Endothelial cell of umbilical vein (primary cell): ENCODE results near the gene PRSS56. TPM values are rescaled to one million over a fixed set of nuclear protein-coding genes. Genes with fewer than 3 reads are reported as not detected.

Source experiments
- BruUV-seq: library from RNA; stranded (reverse); fragments of 400-500 nt; replicated peaks from 2 replicates; lab custom pipeline; 2021; lab: Mats Ljungman, UMichigan
- CTCF ChIA-PET: fragments of 300-600, 350-600 bp; sonication (Branson Sonifier 250); formaldehyde crosslinking; loops from one replicate; lab custom pipeline; 2021; ENCODE audit warnings: antibody characterized with exemption, inconsistent platforms; lab: Charles Lee
- POLR2A ChIA-PET: fragments of 300-600, 350-600 bp; sonication (Branson Sonifier 250); formaldehyde crosslinking; loops from one replicate; lab custom pipeline; 2021; ENCODE audit warnings: antibody characterized with exemption, inconsistent platforms; lab: Charles Lee
- DNase-seq: peaks from one replicate; pipeline ENCODE4 v3.0.0-alpha.2; 2011; ENCODE audit warnings: low read depth, low spot score
- FAIRE-seq: peaks from 2 replicates; lab custom pipeline; 2011; peaks lifted over from hg19 to GRCh38; lab: Jason Lieb, UNC
- H2AFZ ChIP-seq: 2 replicates; pipeline ENCODE4 v1.6.0; 2012; ENCODE audit warnings: low read depth, low read length, control low read depth, inconsistent platforms
- H3K27ac ChIP-seq: 2 replicates; pipeline ENCODE4 v1.5.1; 2011; ENCODE audit warnings: low read depth, mild to moderate bottlenecking, control low read depth, low read length, moderate library complexity; ENCODE audit not compliant: insufficient read depth
- H3K27me3 ChIP-seq, 2 experiments: 2 replicates each; pipeline versions ENCODE4 v1.6.0 to v1.6.1; 2011; ENCODE audit warnings: low read length in 2 of 2, mixed read lengths in 1 of 2; ENCODE audit not compliant: control insufficient read depth in 2 of 2, insufficient read depth in 2 of 2
- H3K36me3 ChIP-seq, 2 experiments: 2 replicates in 1 of 2; 3 replicates in 1 of 2; pipeline ENCODE4 v1.5.1; 2011; ENCODE audit warnings: low read length in 2 of 2, mild to moderate bottlenecking in 1 of 2, moderate library complexity in 1 of 2; ENCODE audit not compliant: control insufficient read depth in 2 of 2, insufficient read depth in 2 of 2; ENCODE audit errors: extremely low read depth in 1 of 2
- H3K4me1 ChIP-seq: 3 replicates; pipeline ENCODE4 v1.5.1; 2011; ENCODE audit warnings: mild to moderate bottlenecking, low read length; ENCODE audit not compliant: control insufficient read depth, insufficient read depth; ENCODE audit errors: extremely low read depth
- H3K4me2 ChIP-seq: 2 replicates; pipeline ENCODE4 v1.6.1; 2011; ENCODE audit warnings: low read length, control low read depth, mixed read lengths; ENCODE audit not compliant: insufficient read depth
- H3K4me3 ChIP-seq, 3 experiments: fragments of 200-600 bp in 1 of 3; sonication (generic), shearing (Covaris generic) in 1 of 3; replicated peaks in 1 of 3; 2 replicates each; pipeline ENCODE4 v1.5.1; 2011 to 2016; ENCODE audit warnings: control low read depth in 3 of 3, low read length in 3 of 3, mild to moderate bottlenecking in 2 of 3, inconsistent platforms in 1 of 3, low read depth in 1 of 3, moderate library complexity in 1 of 3; ENCODE audit not compliant: insufficient read depth in 1 of 3
- H3K79me2 ChIP-seq: 2 replicates; pipeline ENCODE4 v1.6.0; 2012; ENCODE audit warnings: low read length, inconsistent platforms; ENCODE audit not compliant: control insufficient read depth, insufficient read depth
- H3K9ac ChIP-seq: replicated peaks from 2 replicates; pipeline ENCODE3; 2011; ENCODE audit warnings: low read length, control low read depth; ENCODE audit not compliant: insufficient read depth; ENCODE audit errors: extremely low read depth
- H3K9me1 ChIP-seq: replicated peaks from 3 replicates; pipeline ENCODE4 v1.6.0; 2011; ENCODE audit warnings: mild to moderate bottlenecking, low read length; ENCODE audit not compliant: control insufficient read depth, insufficient read depth; ENCODE audit errors: extremely low read depth
- H3K9me3 ChIP-seq: replicated peaks from 2 replicates; pipeline ENCODE4 v1.5.1; 2012; ENCODE audit warnings: low read length, inconsistent platforms; ENCODE audit not compliant: control insufficient read depth, insufficient read depth
- H4K20me1 ChIP-seq: replicated peaks from 2 replicates; pipeline ENCODE3; 2011; ENCODE audit warnings: mild to moderate bottlenecking, low read length; ENCODE audit not compliant: control insufficient read depth, insufficient read depth; ENCODE audit errors: extremely low read depth
- EZH2 ChIP-seq: IDR thresholded peaks from 2 replicates; pipeline ENCODE4 v1.6.1; 2012; ENCODE audit warnings: borderline replicate concordance, low read depth, mild to moderate bottlenecking, moderate library complexity, low read length, inconsistent platforms; ENCODE audit not compliant: severe bottlenecking
- FOS ChIP-seq: IDR thresholded peaks from 2 replicates; pipeline ENCODE4 v1.6.1; 2011; ENCODE audit warnings: mild to moderate bottlenecking, low read length, moderate library complexity, borderline replicate concordance; ENCODE audit not compliant: insufficient read depth
- GATA2 ChIP-seq: IDR thresholded peaks from 2 replicates; pipeline ENCODE4 v1.7.0; 2011; ENCODE audit warnings: low read depth, mild to moderate bottlenecking, moderate library complexity, mixed read lengths, low read length; ENCODE audit not compliant: insufficient read length, insufficient read depth
- JUN ChIP-seq: IDR thresholded peaks from 2 replicates; pipeline ENCODE4 v1.6.1; 2011; ENCODE audit warnings: borderline replicate concordance, low read depth; ENCODE audit not compliant: insufficient read length, insufficient read depth
- MYC ChIP-seq: IDR thresholded peaks from one replicate; pipeline ENCODE4 v1.6.1; 2011; ENCODE audit warnings: mild to moderate bottlenecking, low read depth, low read length
- POLR2A ChIP-seq: IDR thresholded peaks from 2 replicates; pipeline ENCODE4 v1.6.1; 2012; ENCODE audit warnings: low read depth, mild to moderate bottlenecking, control low read depth, low read length
- POLR2AphosphoS5 ChIP-seq: IDR thresholded peaks from 2 replicates; pipeline ENCODE4 v1.6.1; 2012; ENCODE audit warnings: low read depth, mild to moderate bottlenecking, control low read depth, low read length, moderate library complexity; ENCODE audit not compliant: insufficient read depth
- dilution Hi-C: fragments of 300-500 bp; cut with MboI; formaldehyde crosslinking; loops from one replicate; pipeline ENCODE4 v1.15.0; 2019; ENCODE audit warnings: low sequenced_read_pairs; ENCODE audit not compliant: extremely low pct_ligation_motif_present
- intact Hi-C: fragments of 100-400 bp; cut with micrococcal nuclease; formaldehyde crosslinking; loops from one replicate; pipeline ENCODE4 v1.10.0; 2022
- polyA plus RNA-seq, 4 experiments: library from polyadenylated mRNA; depleted of rRNA in 3 of 4; stranded (reverse) in 3 of 4; unstranded in 1 of 4; fragments of >200 nt; gene quantifications; 2 replicates each; pipeline versions ENCODE4 v1.2.1 to v1.2.3, GENCODE V29; 2011 to 2012; ENCODE audit warnings: missing spikeins in 1 of 4
- total RNA-seq: library from RNA; stranded (reverse); gene quantifications from 2 replicates; pipeline ENCODE4 v1.2.3, GENCODE V29; 2021
- TF ChIP-seq, protein P1 (sequence below): IDR thresholded peaks from 2 replicates; pipeline ENCODE4 v1.6.1; 2011; ENCODE audit not compliant: insufficient read depth, insufficient read length
- TF ChIP-seq, protein P2 (sequence below), 2 donors: IDR thresholded peaks; 1 replicate in 1 of 2; 2 replicates in 1 of 2; pipeline ENCODE4 v1.5.1; 2011; ENCODE audit warnings: low read length in 2 of 2, mild to moderate bottlenecking in 2 of 2, moderate library complexity in 2 of 2, control low read depth in 1 of 2, inconsistent platforms in 1 of 2, low read depth in 1 of 2; ENCODE audit not compliant: insufficient read depth in 1 of 2; ENCODE audit errors: extremely low read depth in 1 of 2

PRSS56 gene
- total and polyA plus RNA-seq, 2 donors (not counting 3 experiments of a cell fraction or from before 2014, with no cell fraction given): not detected

DNA sequence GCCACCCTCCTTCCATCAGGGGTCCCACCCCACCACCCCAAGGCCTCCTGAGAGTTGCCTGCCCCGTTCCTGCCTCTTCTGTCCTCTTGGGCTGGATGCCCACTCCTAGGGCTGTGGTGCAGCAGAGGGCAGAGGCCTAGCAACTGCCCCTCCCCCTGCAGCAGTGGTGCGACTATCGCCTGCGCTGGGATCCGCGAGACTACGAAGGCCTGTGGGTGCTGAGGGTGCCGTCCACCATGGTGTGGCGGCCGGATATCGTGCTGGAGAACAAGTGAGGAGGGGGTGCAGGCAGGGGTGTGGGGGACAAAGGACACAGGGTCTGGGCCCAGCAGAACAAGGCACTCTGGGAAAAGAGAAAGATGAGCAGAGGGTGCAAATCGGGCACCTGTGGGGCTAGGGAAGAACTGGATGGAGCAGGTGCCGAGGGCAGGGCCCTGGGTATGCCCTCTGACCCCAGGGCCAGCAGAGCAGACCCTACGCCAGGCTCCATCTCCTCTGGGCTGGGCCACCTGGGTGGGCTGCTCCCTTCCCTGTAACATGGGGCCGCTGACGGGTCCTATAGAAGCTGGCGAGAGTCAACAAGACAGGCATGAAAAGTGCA lies 20.4 kb downstream of the PRSS56 start:
- no peak overlapping the region for H3K4me2 ChIP-seq
- dilution Hi-C loops: no loop called here
- H2AFZ ChIP-seq: no peak overlapping the region
- H3K36me3 ChIP-seq: no peaks in the 10 kb centered on the region
- no peak overlapping the region for H3K27ac ChIP-seq
- TF ChIP-seq POLR2A: no peak
- TF ChIP-seq GATA2: no peak
- TF ChIP-seq, protein P1, sequence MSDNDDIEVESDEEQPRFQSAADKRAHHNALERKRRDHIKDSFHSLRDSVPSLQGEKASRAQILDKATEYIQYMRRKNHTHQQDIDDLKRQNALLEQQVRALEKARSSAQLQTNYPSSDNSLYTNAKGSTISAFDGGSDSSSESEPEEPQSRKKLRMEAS: no peak
- TF ChIP-seq JUN: no peak
- no peak for TF ChIP-seq MYC
- TF ChIP-seq EZH2: no peak
- TF ChIP-seq FOS: no peak
- TF ChIP-seq, protein P2, sequence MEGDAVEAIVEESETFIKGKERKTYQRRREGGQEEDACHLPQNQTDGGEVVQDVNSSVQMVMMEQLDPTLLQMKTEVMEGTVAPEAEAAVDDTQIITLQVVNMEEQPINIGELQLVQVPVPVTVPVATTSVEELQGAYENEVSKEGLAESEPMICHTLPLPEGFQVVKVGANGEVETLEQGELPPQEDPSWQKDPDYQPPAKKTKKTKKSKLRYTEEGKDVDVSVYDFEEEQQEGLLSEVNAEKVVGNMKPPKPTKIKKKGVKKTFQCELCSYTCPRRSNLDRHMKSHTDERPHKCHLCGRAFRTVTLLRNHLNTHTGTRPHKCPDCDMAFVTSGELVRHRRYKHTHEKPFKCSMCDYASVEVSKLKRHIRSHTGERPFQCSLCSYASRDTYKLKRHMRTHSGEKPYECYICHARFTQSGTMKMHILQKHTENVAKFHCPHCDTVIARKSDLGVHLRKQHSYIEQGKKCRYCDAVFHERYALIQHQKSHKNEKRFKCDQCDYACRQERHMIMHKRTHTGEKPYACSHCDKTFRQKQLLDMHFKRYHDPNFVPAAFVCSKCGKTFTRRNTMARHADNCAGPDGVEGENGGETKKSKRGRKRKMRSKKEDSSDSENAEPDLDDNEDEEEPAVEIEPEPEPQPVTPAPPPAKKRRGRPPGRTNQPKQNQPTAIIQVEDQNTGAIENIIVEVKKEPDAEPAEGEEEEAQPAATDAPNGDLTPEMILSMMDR (IDR thresholded peaks at IDR 0.05; ENCODE audit: extremely low read depth in 1 of 2, insufficient read depth in 1 of 2, low read depth in 1 of 2, low read length in 2 of 2): no peak
- no peak for TF ChIP-seq POLR2AphosphoS5
- FAIRE-seq: no peak
- H3K9ac ChIP-seq: no peak overlapping the region
- H3K9me1 ChIP-seq: no peaks in the 10 kb centered on the region
- DNase-seq: no peak
- POLR2A ChIA-PET: no interaction called here
- H3K79me2 ChIP-seq: no peaks in the 10 kb centered on the region
- no TSS peak for BruUV-seq
- intact Hi-C loops: no loop called here
- no peaks in the 10 kb centered on the region for H3K27me3 ChIP-seq
- CTCF ChIA-PET: no interaction called here
- H4K20me1 ChIP-seq: no peaks in the 10 kb centered on the region
- H3K4me1 ChIP-seq: no peaks in the 10 kb centered on the region
- H3K4me3 ChIP-seq: no peak overlapping the region
- H3K9me3 ChIP-seq: no peaks in the 10 kb centered on the region
